Measurements from ENCODE around the gene LHFPL2.

Gene LHFPL2

DNA sequence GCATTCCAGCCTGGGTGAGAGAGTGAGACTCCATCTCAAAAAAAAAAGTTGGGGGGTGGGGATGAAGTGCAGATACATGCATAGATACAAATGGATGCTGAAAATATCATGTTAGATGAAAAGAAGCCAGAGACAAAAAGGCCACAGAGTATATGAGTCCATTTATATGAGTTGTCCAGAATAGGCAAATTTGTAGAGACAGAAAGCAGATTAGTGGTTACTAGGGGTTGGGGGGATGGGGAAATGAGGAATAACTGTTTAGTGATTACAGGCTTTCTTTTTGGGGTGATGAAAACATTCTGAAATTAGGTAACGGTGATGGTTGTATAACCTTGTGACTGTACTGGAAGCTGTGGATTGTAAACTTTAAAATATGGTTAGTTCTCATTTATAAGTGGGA lies 13.8 kb upstream of the LHFPL2 start:
- TF ChIP-seq, protein P1, sequence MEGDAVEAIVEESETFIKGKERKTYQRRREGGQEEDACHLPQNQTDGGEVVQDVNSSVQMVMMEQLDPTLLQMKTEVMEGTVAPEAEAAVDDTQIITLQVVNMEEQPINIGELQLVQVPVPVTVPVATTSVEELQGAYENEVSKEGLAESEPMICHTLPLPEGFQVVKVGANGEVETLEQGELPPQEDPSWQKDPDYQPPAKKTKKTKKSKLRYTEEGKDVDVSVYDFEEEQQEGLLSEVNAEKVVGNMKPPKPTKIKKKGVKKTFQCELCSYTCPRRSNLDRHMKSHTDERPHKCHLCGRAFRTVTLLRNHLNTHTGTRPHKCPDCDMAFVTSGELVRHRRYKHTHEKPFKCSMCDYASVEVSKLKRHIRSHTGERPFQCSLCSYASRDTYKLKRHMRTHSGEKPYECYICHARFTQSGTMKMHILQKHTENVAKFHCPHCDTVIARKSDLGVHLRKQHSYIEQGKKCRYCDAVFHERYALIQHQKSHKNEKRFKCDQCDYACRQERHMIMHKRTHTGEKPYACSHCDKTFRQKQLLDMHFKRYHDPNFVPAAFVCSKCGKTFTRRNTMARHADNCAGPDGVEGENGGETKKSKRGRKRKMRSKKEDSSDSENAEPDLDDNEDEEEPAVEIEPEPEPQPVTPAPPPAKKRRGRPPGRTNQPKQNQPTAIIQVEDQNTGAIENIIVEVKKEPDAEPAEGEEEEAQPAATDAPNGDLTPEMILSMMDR (IDR thresholded peaks at IDR 0.05; ENCODE audit: insufficient read depth, low read length), result no peak
- TF ChIP-seq SPI1 (IDR thresholded peaks at IDR 0.05; ENCODE audit: borderline replicate concordance, low read depth) (no peak), GABPA (IDR thresholded peaks at IDR 0.05; ENCODE audit: low read depth) (no peak), POLR2AphosphoS5 (IDR thresholded peaks at IDR 0.05; ENCODE audit: low read depth) (no peak)
- TF ChIP-seq, protein P2, sequence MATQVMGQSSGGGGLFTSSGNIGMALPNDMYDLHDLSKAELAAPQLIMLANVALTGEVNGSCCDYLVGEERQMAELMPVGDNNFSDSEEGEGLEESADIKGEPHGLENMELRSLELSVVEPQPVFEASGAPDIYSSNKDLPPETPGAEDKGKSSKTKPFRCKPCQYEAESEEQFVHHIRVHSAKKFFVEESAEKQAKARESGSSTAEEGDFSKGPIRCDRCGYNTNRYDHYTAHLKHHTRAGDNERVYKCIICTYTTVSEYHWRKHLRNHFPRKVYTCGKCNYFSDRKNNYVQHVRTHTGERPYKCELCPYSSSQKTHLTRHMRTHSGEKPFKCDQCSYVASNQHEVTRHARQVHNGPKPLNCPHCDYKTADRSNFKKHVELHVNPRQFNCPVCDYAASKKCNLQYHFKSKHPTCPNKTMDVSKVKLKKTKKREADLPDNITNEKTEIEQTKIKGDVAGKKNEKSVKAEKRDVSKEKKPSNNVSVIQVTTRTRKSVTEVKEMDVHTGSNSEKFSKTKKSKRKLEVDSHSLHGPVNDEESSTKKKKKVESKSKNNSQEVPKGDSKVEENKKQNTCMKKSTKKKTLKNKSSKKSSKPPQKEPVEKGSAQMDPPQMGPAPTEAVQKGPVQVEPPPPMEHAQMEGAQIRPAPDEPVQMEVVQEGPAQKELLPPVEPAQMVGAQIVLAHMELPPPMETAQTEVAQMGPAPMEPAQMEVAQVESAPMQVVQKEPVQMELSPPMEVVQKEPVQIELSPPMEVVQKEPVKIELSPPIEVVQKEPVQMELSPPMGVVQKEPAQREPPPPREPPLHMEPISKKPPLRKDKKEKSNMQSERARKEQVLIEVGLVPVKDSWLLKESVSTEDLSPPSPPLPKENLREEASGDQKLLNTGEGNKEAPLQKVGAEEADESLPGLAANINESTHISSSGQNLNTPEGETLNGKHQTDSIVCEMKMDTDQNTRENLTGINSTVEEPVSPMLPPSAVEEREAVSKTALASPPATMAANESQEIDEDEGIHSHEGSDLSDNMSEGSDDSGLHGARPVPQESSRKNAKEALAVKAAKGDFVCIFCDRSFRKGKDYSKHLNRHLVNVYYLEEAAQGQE (IDR thresholded peaks at IDR 0.05; ENCODE audit: insufficient replicate concordance, low read depth), result no peak
- Histone ChIP-seq H3K4me3 (replicated peaks; ENCODE audit: insufficient read depth, low read length) (no peak overlapping the region), H3K27me3 (ENCODE audit: insufficient read depth, poor library complexity, severe bottlenecking) (no peaks in the 10 kb centered on the region), H3K27ac (replicated peaks) (no peak overlapping the region)
- DNase-seq (ENCODE audit: low read depth in 1 of 2, low spot score in 1 of 2), result peak in 1 of 2 experiments; percentile 1

DNA sequence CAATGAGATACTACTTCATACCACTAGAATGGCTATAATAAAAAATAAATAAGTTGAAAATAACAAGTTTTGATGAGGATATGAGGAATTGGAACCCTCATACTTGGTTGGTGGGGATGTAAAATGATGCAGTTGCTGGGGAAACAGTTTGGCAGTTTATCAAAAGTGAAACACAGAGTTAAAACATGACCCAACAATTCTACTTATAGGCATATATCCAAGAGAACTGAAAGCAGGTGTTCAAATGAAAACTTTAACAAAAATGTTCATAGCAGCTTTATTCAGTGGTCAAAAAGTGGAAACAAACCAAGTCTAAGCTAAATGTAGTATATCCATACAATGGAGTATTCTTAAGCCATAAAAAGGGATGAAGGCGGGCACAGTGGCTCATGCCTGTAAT lies 13.1 kb upstream of the LHFPL2 start:
- no peak overlapping the region for H3K27ac ChIP-seq (replicated peaks)
- H3K4me3 ChIP-seq (replicated peaks; ENCODE audit: insufficient read depth, low read length), result no peak overlapping the region
- DNase-seq (ENCODE audit: low read depth in 1 of 2, low spot score in 1 of 2), result no peak
- no peaks in the 10 kb centered on the region for H3K27me3 ChIP-seq (ENCODE audit: insufficient read depth, poor library complexity, severe bottlenecking)
- TF ChIP-seq, protein P2 (IDR thresholded peaks at IDR 0.05; ENCODE audit: insufficient replicate concordance, low read depth), result no peak
- TF ChIP-seq GABPA (IDR thresholded peaks at IDR 0.05; ENCODE audit: low read depth), result no peak
- TF ChIP-seq SPI1 (IDR thresholded peaks at IDR 0.05; ENCODE audit: borderline replicate concordance, low read depth), result no peak
- TF ChIP-seq POLR2AphosphoS5 (IDR thresholded peaks at IDR 0.05; ENCODE audit: low read depth), result no peak
- TF ChIP-seq, protein P1 (IDR thresholded peaks at IDR 0.05; ENCODE audit: insufficient read depth, low read length), result no peak

DNA sequence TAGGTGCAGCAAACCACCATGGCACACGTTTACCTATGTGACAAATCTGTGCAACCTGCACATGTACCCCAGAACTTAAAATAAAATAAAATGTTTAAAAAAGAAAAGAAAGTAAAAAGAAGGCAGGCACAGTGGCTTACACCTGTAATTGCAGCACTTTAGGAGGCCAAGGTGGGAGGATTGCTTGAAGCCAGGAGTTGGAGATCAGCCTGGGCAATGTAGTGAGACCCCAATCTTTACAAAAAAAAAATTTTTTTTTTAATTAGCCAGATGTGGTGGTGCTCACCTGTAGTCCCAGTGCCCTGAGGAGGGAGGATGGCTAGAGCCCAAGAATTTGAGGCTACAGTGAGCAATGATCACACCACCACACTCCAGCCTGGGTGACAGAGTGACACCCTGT lies 12.5 kb upstream of the LHFPL2 start:
- TF ChIP-seq SPI1 (IDR thresholded peaks at IDR 0.05; ENCODE audit: borderline replicate concordance, low read depth) (no peak), POLR2AphosphoS5 (IDR thresholded peaks at IDR 0.05; ENCODE audit: low read depth) (no peak), GABPA (IDR thresholded peaks at IDR 0.05; ENCODE audit: low read depth) (no peak)
- TF ChIP-seq, protein P2 (IDR thresholded peaks at IDR 0.05; ENCODE audit: insufficient replicate concordance, low read depth), result no peak
- TF ChIP-seq, protein P1 (IDR thresholded peaks at IDR 0.05; ENCODE audit: insufficient read depth, low read length), result no peak
- no peak for DNase-seq (ENCODE audit: low read depth in 1 of 2, low spot score in 1 of 2)

More for the DNA sequence above, 12.5 kb upstream of the LHFPL2 start:
- Histone ChIP-seq H3K4me3 (replicated peaks; ENCODE audit: insufficient read depth, low read length) (no peak overlapping the region), H3K27me3 (ENCODE audit: insufficient read depth, poor library complexity, severe bottlenecking) (no peaks in the 10 kb centered on the region), H3K27ac (replicated peaks) (no peak overlapping the region)
